Mesenchymal stem cell (in vitro differentiated cells and primary cell): ENCODE results near the gene ZBTB46.

ENCODE experiments used
- DNase-seq: peaks from one replicate; pipeline ENCODE4 v3.0.0-alpha.2; 2013
- H2AFZ ChIP-seq: one replicate; pipeline ENCODE4 v1.6.1; 2013; ENCODE audit warnings: low read depth, mild to moderate bottlenecking, control low read depth, inconsistent platforms, low read length, moderate library complexity
- H2AK5ac ChIP-seq: 2 replicates; pipeline ENCODE4 v1.6.1; 2013; ENCODE audit warnings: low read length, moderate library complexity, mild to moderate bottlenecking, inconsistent platforms; ENCODE audit not compliant: severe bottlenecking
- H2BK120ac ChIP-seq: one replicate; pipeline ENCODE4 v1.6.1; 2013; ENCODE audit warnings: low read depth, mild to moderate bottlenecking, inconsistent platforms, low read length, moderate library complexity
- H2BK12ac ChIP-seq, 2 experiments: one replicate each; pipeline ENCODE4 v1.6.1; 2013; ENCODE audit warnings: inconsistent platforms in 2 of 2, low read length in 2 of 2, mild to moderate bottlenecking in 2 of 2, moderate library complexity in 2 of 2, control low read depth in 1 of 2
- H2BK15ac ChIP-seq: one replicate; pipeline ENCODE4 v1.6.1; 2013; ENCODE audit warnings: mild to moderate bottlenecking, low read depth, inconsistent platforms; ENCODE audit not compliant: poor library complexity, severe bottlenecking
- H2BK5ac ChIP-seq: 2 replicates; pipeline ENCODE4 v1.6.1; 2013; ENCODE audit warnings: low read depth, mild to moderate bottlenecking, low read length, control low read depth, inconsistent platforms; ENCODE audit not compliant: poor library complexity, severe bottlenecking
- H3K14ac ChIP-seq, 2 experiments: one replicate each; pipeline ENCODE4 v1.6.1; 2013; ENCODE audit warnings: inconsistent platforms in 2 of 2, low read length in 2 of 2, control low read depth in 1 of 2, mild to moderate bottlenecking in 1 of 2, moderate library complexity in 1 of 2
- H3K18ac ChIP-seq, 2 experiments: one replicate each; pipeline ENCODE4 v1.6.1; 2013; ENCODE audit warnings: inconsistent platforms in 2 of 2, low read length in 2 of 2, control low read depth in 1 of 2, low read depth in 1 of 2, mild to moderate bottlenecking in 1 of 2
- H3K23ac ChIP-seq, 2 experiments: one replicate each; pipeline ENCODE4 v1.6.1; 2013; ENCODE audit warnings: inconsistent platforms in 2 of 2, low read length in 2 of 2, mild to moderate bottlenecking in 2 of 2, moderate library complexity in 2 of 2, control low read depth in 1 of 2
- H3K27ac ChIP-seq: 2 replicates; pipeline ENCODE4 v1.5.1; 2013; ENCODE audit warnings: mild to moderate bottlenecking, moderate library complexity, low read length, control low read depth, inconsistent platforms; ENCODE audit not compliant: poor library complexity, severe bottlenecking
- H3K27me3 ChIP-seq, 2 experiments: 2 replicates each; pipeline versions ENCODE4 v1.6.1 to v1.7.0; 2013; ENCODE audit warnings: low read length in 2 of 2, mild to moderate bottlenecking in 2 of 2, moderate library complexity in 2 of 2, control low read depth in 1 of 2, inconsistent platforms in 1 of 2; ENCODE audit not compliant: control insufficient read depth in 1 of 2, insufficient read depth in 1 of 2
- H3K36me3 ChIP-seq, 2 experiments: 2 replicates each; pipeline versions ENCODE4 v1.6.1 to v1.7.0; 2013; ENCODE audit warnings: low read length in 2 of 2, control low read depth in 1 of 2, inconsistent platforms in 1 of 2, low read depth in 1 of 2, mild to moderate bottlenecking in 1 of 2; ENCODE audit not compliant: insufficient read depth in 2 of 2, control insufficient read depth in 1 of 2
- H3K4ac ChIP-seq, 2 experiments: one replicate each; pipeline ENCODE4 v1.6.1; 2013; ENCODE audit warnings: inconsistent platforms in 2 of 2, low read length in 2 of 2, mild to moderate bottlenecking in 2 of 2, moderate library complexity in 2 of 2, control low read depth in 1 of 2, low read depth in 1 of 2
- H3K4me1 ChIP-seq: 2 replicates; pipeline ENCODE4 v1.6.1; 2013; ENCODE audit warnings: low read depth, low read length, control low read depth; ENCODE audit not compliant: control insufficient read depth, insufficient read depth
- H3K4me2 ChIP-seq: 2 replicates; pipeline ENCODE4 v1.6.1; 2013; ENCODE audit warnings: low read length, mild to moderate bottlenecking, inconsistent platforms; ENCODE audit not compliant: poor library complexity, severe bottlenecking
- H3K4me3 ChIP-seq, 2 experiments: 2 replicates each; pipeline versions ENCODE4 v1.5.1 to v1.7.0; 2013; ENCODE audit warnings: low read length in 2 of 2, mild to moderate bottlenecking in 2 of 2, control low read depth in 1 of 2, low read depth in 1 of 2; ENCODE audit not compliant: insufficient read depth in 1 of 2
- H3K79me1 ChIP-seq: replicated peaks from 2 replicates; pipeline ENCODE4 v1.6.1; 2013; ENCODE audit warnings: mild to moderate bottlenecking, control low read depth, low read length, inconsistent platforms; ENCODE audit not compliant: poor library complexity, severe bottlenecking
- H3K9ac ChIP-seq: 2 replicates; pipeline ENCODE4 v1.7.0; 2013; ENCODE audit warnings: mild to moderate bottlenecking, low read length, moderate library complexity
- H3K9me3 ChIP-seq: 2 replicates; pipeline ENCODE4 v1.7.0; 2013; ENCODE audit warnings: mild to moderate bottlenecking, low read length; ENCODE audit not compliant: control insufficient read depth
- H4K8ac ChIP-seq: one replicate; pipeline ENCODE4 v1.6.1; 2013; ENCODE audit warnings: inconsistent platforms, mild to moderate bottlenecking, low read length, moderate library complexity
- H4K91ac ChIP-seq: one replicate; pipeline ENCODE4 v1.6.1; 2013; ENCODE audit warnings: mild to moderate bottlenecking, low read length, inconsistent platforms
- WGBS: methylation state at CpG from one replicate; pipeline ENCODE4 v1.1.7; 2013; ENCODE audit warnings: mixed read lengths; 5-methylcytosine and 5-hydroxymethylcytosine counted together

Gene ZBTB46

GRCh38 chr20:63697357-63697867, 133.7 kb downstream of the ZBTB46 start:
- Histone ChIP-seq H3K9me3 (no peaks in the 10 kb centered on the region), H3K18ac (peak overlapping the region; percentile 72 to 93), H3K9ac (peak overlapping the region; percentile 29), H4K91ac (peak overlapping the region; percentile 60), H3K23ac (no peak overlapping the region), H3K4me1 (peaks cover 71% of the 10 kb centered on the region), H3K4me2 (peak overlapping the region; percentile 48), H3K4me3 (peak overlapping the region; percentile 59 to 64), H3K79me1 (peaks cover 23% of the 10 kb centered on the region), H2AK5ac (peak overlapping the region; percentile 1), H2BK15ac (no peak overlapping the region), H2BK5ac (no peak overlapping the region), H3K14ac (peak overlapping the region in 1 of 2 experiments; percentile 8), H2BK120ac (no peak overlapping the region), H3K27me3 (no peaks in the 10 kb centered on the region), H2BK12ac (peak overlapping the region in 1 of 2 experiments; percentile 80), H2AFZ (no peak overlapping the region), H3K36me3 (peaks cover 6 to 67% of the 10 kb centered on the region in 2 experiments), H4K8ac (peak overlapping the region; percentile 63), H3K4ac (peak overlapping the region; percentile 63 to 93), H3K27ac (peak overlapping the region; percentile 6)
- no peak for DNase-seq
- 84% methylated on average over 7 of the region's 7 CpGs for WGBS

DNA sequence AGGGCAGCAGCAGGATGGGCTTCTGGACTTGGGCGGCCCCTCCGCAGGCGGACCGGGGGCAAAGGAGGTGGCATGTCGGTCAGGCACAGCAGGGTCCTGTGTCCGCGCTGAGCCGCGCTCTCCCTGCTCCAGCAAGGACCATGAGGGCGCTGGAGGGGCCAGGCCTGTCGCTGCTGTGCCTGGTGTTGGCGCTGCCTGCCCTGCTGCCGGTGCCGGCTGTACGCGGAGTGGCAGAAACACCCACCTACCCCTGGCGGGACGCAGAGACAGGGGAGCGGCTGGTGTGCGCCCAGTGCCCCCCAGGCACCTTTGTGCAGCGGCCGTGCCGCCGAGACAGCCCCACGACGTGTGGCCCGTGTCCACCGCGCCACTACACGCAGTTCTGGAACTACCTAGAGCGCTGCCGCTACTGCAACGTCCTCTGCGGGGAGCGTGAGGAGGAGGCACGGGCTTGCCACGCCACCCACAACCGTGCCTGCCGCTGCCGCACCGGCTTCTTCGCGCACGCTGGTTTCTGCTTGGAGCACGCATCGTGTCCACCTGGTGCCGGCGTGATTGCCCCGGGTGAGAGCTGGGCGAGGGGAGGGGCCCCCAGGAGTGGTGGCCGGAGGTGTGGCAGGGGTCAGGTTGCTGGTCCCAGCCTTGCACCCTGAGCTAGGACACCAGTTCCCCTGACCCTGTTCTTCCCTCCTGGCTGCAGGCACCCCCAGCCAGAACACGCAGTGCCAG, 134.3 kb downstream of the ZBTB46 start, which contains the start of gene TNFRSF6B:
TNFRSF6B (plus strand) TSS at position 25 of the 729 bp plus-strand sequence; CDS start at position 141, 116 bp downstream.
- Histone ChIP-seq H3K18ac (peak within 1 kb of the TSS; percentile 88 to 93), H2BK12ac (peak within 1 kb of the TSS; percentile 75 to 80), H2AK5ac (peak within 1 kb of the TSS; percentile 21), H3K27ac (peak within 1 kb of the TSS; percentile 6), H4K91ac (peak within 1 kb of the TSS; percentile 83), H3K14ac (peak within 1 kb of the TSS in 1 of 2 experiments; percentile 86), H2BK15ac (no peak within 1 kb of the TSS), H3K27me3 (no peaks in the 10 kb centered on the region), H3K23ac (peak within 1 kb of the TSS in 1 of 2 experiments; percentile 37), H3K79me1 (peaks cover 19% of the 10 kb centered on the region), H2BK120ac (peak within 1 kb of the TSS; percentile 35), H2BK5ac (no peak within 1 kb of the TSS), H3K9ac (peak within 1 kb of the TSS; percentile 32), H3K4ac (peak within 1 kb of the TSS; percentile 63 to 93), H4K8ac (peak within 1 kb of the TSS; percentile 74), H3K4me3 (peak within 1 kb of the TSS; percentile 59 to 64), H3K36me3 (peaks cover 9 to 64% of the 10 kb centered on the region in 2 experiments), H2AFZ (no peak within 1 kb of the TSS), H3K4me1 (peaks cover 68% of the 10 kb centered on the region), H3K9me3 (no peaks in the 10 kb centered on the region), H3K4me2 (peak within 1 kb of the TSS; percentile 48)
- DNase-seq: peak; percentile 33
- 55% methylated on average over 51 of the region's 52 CpGs for WGBS

DNA sequence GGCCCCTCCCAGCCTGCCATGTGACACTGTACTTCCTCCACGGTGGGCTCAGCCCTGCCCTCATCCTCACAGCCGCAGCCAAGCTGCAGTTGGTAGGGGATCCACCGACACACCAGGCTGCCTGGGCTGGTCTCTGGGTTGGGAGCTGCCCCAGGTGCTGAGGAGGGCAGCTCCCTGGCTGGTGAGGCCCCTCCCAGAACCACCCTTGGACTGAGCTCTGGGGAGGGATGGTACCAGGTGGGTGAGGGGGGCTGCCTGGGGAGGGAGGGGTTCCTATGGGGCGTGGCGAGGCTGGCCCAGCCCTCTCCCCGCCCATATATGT, 134.8 kb downstream of the ZBTB46 start:
- no peak overlapping the region for H3K4me2 ChIP-seq
- peak overlapping the region; percentile 88 to 93 for H3K18ac ChIP-seq
- peaks cover 67% of the 10 kb centered on the region for H3K4me1 ChIP-seq
- peak overlapping the region in 1 of 2 experiments; percentile 57 for H3K4ac ChIP-seq
- peak overlapping the region; percentile 74 for H4K8ac ChIP-seq
- H2BK12ac ChIP-seq: peak overlapping the region; percentile 31 to 80
- H3K36me3 ChIP-seq: peaks cover 10 to 59% of the 10 kb centered on the region in 2 experiments
- 45% methylated on average over 5 of the region's 6 CpGs for WGBS
- peak overlapping the region; percentile 0 for H2BK120ac ChIP-seq
- H3K4me3 ChIP-seq: no peak overlapping the region
- no peak overlapping the region for H2AK5ac ChIP-seq
- peak overlapping the region; percentile 83 for H4K91ac ChIP-seq
- H2BK5ac ChIP-seq: no peak overlapping the region
- no peak overlapping the region for H2BK15ac ChIP-seq
- no peaks in the 10 kb centered on the region for H3K27me3 ChIP-seq
- peak overlapping the region; percentile 32 for H3K9ac ChIP-seq
- no peaks in the 10 kb centered on the region for H3K9me3 ChIP-seq
- peaks cover 17% of the 10 kb centered on the region for H3K79me1 ChIP-seq
- H3K14ac ChIP-seq: peak overlapping the region in 1 of 2 experiments; percentile 61
- no peak overlapping the region for H2AFZ ChIP-seq
- no peak for DNase-seq
- no peak overlapping the region for H3K27ac ChIP-seq
- H3K23ac ChIP-seq: no peak overlapping the region
